Tibial nerve (tissue), 4 donors: Measurements from ENCODE around the gene ANKRD40. TPM values are rescaled to one million over a fixed set of nuclear protein-coding genes. Genes with fewer than 3 reads are reported as not detected.

ENCODE experiments used
- DNase-seq, 2 donors: peaks; one replicate each; pipeline ENCODE4 v3.0.0-alpha.2; 2019; ENCODE audit warnings: low spot score in 2 of 2
- H3K27ac ChIP-seq, 4 donors: fragments of 200-600 bp; sonication (generic) in 3 of 4; one replicate each; pipeline ENCODE4 v1.5.1; 2017 to 2019; ENCODE audit warnings: mild to moderate bottlenecking in 1 of 4
- H3K27me3 ChIP-seq, 2 donors: fragments of 200-600 bp; sonication (generic) in 1 of 2; one replicate each; pipeline versions ENCODE4 v1.5.1 to v1.6.0; 2017 to 2019
- H3K36me3 ChIP-seq, 3 donors: fragments of 200-600 bp; sonication (generic); one replicate each; pipeline ENCODE4 v1.5.1; 2018 to 2019
- H3K4me1 ChIP-seq, 4 donors: fragments of 200-600 bp; sonication (generic) in 3 of 4; one replicate each; pipeline ENCODE4 v1.5.1; 2017 to 2019
- H3K4me3 ChIP-seq, 4 donors: fragments of 200-600 bp; sonication (generic) in 3 of 4; one replicate each; pipeline ENCODE4 v1.5.1; 2017 to 2019; ENCODE audit warnings: mild to moderate bottlenecking in 1 of 4, moderate library complexity in 1 of 4
- H3K9me3 ChIP-seq, 4 donors: fragments of 200-600 bp; sonication (generic) in 3 of 4; one replicate each; pipeline ENCODE4 v1.5.1; 2017 to 2019
- EP300 ChIP-seq, 2 donors: sonication (generic); formaldehyde crosslinking; IDR thresholded peaks; one replicate each; pipeline ENCODE4 v1.6.1; 2017; ENCODE audit warnings: antibody characterized with exemption in 2 of 2, mild to moderate bottlenecking in 1 of 2
- POLR2A ChIP-seq, 2 donors: fragments of 450-650 bp; IDR thresholded peaks; one replicate each; pipeline ENCODE4 v1.6.1; 2017; ENCODE audit warnings: antibody characterized with exemption in 2 of 2, mild to moderate bottlenecking in 2 of 2, moderate library complexity in 2 of 2
- WGBS, 2 donors: methylation state at CpG; one replicate each; pipeline ENCODE4 v1.1.5; 2018; 5-methylcytosine and 5-hydroxymethylcytosine counted together
- total RNA-seq, 4 donors: library from RNA; depleted of rRNA; stranded (reverse); fragments of >200 nt; gene quantifications; one replicate each; pipeline ENCODE4 v1.1.0, GENCODE V29; 2016
- TF ChIP-seq, protein P1 (sequence below), 5 experiments: fragments of 200-600 bp in 3 of 5; fragments of 450-650 bp in 2 of 5; sonication (generic) in 3 of 5; IDR thresholded peaks; one replicate each; pipeline ENCODE4 v1.5.1; 2016 to 2019; ENCODE audit warnings: antibody characterized with exemption in 5 of 5, mild to moderate bottlenecking in 3 of 5, moderate library complexity in 2 of 5

ANKRD40 gene
- total RNA-seq, 4 donors from 2014 or later: 48.0 to 80.6 (median 55.0) TPM

DNA sequence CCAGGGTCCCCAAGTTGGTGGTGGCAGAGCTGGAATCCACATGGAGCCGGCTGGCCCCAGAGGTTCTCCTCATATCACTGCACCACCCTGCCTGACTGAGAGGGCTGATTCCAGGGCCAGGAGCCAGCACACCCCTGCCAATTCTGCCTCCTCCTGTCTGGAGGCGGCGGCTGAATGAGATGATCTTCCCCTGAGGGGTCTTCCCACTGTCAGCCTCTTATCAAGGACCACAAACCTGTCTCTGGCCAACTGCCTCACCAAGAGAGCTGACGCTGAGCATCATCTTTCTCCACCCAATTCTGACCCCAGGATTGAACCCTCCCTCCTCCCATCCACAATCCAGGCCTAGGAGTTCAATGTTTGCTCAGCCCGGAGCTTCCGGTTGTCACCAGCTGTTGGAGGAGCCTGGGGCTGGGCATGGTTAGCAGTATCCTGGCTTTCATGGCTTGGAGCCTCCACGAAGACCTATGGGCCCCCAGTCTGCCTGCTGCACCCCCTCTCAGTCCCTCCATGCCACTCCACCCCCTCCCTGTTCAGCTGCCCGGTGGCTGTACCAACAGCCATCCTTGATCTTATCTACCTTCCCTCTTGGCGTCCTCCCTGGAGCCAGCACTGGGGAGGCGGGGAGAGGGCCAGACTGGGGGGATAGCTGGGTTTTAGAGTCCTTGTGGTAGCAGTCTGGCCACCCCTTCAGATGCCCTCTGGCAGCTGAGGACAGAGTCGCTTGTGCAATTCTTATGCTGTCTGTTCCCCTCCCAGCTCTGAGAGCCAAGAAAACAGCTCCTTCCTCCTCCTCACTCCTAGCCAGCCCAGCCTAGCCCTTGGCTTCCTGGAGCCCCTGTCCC lies 47.5 kb downstream of the ANKRD40 start:
- TF ChIP-seq POLR2A (IDR thresholded peaks at IDR 0.05) (no peak), EP300 (IDR thresholded peaks at IDR 0.05) (no peak)
- TF ChIP-seq, protein P1, sequence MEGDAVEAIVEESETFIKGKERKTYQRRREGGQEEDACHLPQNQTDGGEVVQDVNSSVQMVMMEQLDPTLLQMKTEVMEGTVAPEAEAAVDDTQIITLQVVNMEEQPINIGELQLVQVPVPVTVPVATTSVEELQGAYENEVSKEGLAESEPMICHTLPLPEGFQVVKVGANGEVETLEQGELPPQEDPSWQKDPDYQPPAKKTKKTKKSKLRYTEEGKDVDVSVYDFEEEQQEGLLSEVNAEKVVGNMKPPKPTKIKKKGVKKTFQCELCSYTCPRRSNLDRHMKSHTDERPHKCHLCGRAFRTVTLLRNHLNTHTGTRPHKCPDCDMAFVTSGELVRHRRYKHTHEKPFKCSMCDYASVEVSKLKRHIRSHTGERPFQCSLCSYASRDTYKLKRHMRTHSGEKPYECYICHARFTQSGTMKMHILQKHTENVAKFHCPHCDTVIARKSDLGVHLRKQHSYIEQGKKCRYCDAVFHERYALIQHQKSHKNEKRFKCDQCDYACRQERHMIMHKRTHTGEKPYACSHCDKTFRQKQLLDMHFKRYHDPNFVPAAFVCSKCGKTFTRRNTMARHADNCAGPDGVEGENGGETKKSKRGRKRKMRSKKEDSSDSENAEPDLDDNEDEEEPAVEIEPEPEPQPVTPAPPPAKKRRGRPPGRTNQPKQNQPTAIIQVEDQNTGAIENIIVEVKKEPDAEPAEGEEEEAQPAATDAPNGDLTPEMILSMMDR (IDR thresholded peaks at IDR 0.05): no peak
- Histone ChIP-seq H3K36me3 (no peaks in the 10 kb centered on the region), H3K4me1 (peaks cover 0 to 25% (median 22%) of the 10 kb centered on the region in 4 donors), H3K27ac (peak overlapping the region in 3 of 4 donors; percentile 37 to 62 (median 57)), H3K9me3 (no peaks in the 10 kb centered on the region), H3K4me3 (no peak overlapping the region), H3K27me3 (no peaks in the 10 kb centered on the region)
- DNase-seq: no peak
- 53 to 60% methylated on average over 11 of the region's 11 CpGs for WGBS, 2 donors

GRCh38 chr17:50659179-50659578 lies 48.5 kb downstream of the ANKRD40 start:
- no peak overlapping the region for H3K4me3 ChIP-seq
- WGBS, 2 donors: 77% methylated on average over 10 of the region's 10 CpGs
- DNase-seq: no peak
- TF ChIP-seq EP300 (IDR thresholded peaks at IDR 0.05) (no peak), POLR2A (IDR thresholded peaks at IDR 0.05) (no peak)
- TF ChIP-seq, protein P1 (IDR thresholded peaks at IDR 0.05): no peak
- H3K36me3 ChIP-seq: no peaks in the 10 kb centered on the region
- H3K9me3 ChIP-seq: no peaks in the 10 kb centered on the region
- H3K27me3 ChIP-seq: no peaks in the 10 kb centered on the region
- peaks cover 0 to 25% (median 22%) of the 10 kb centered on the region in 4 donors for H3K4me1 ChIP-seq
- H3K27ac ChIP-seq: no peak overlapping the region

DNA sequence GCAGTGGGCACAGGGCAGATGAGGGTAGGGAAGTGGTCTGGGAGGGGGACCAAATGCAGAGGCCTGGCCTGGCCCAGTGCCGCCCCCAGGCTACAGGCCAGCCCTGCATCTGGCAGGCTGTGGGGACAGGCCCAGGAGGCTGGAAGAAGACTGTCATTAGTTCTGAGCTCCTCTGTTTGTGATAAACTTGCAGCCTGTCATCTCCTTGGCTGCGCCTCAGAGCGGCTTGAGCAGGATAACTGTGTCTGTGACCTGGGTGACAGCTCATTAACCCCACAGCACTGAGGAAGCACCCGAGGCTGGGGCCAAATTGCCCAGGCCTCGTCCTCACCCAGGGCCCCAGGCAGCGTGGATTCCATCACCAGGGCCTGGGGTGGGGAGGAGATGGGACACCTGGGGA lies 49.1 kb downstream of the ANKRD40 start:
- 72 to 86% methylated on average over 6 of the region's 6 CpGs for WGBS, 2 donors
- Histone ChIP-seq H3K4me1 (peaks cover 0 to 25% (median 22%) of the 10 kb centered on the region in 4 donors), H3K4me3 (no peak overlapping the region), H3K9me3 (no peaks in the 10 kb centered on the region), H3K27me3 (no peaks in the 10 kb centered on the region), H3K36me3 (no peaks in the 10 kb centered on the region), H3K27ac (no peak overlapping the region)
- no peak for DNase-seq
- TF ChIP-seq POLR2A (IDR thresholded peaks at IDR 0.05) (no peak), EP300 (IDR thresholded peaks at IDR 0.05) (no peak)
- TF ChIP-seq, protein P1 (IDR thresholded peaks at IDR 0.05): no peak

DNA sequence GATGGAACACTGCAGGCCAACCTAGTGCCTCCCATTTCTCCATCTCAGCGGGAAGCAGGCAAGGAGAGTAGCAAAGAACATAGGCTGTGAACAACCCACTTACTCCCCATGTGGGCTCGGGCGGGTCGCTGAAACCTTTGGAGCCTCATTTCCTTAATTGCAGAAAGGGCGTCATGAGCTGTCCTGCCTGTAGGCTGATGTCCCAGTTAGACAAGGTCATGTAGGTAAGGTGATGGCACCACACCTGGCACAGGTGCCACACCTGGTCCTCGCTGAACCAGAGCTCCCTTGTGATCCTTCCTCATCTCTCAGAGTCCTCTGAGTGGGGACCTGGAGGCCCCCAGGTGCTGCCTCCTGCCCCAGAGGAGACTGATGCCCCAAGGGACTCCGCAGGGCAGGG lies 50.1 kb downstream of the ANKRD40 start:
- Histone ChIP-seq H3K27me3 (no peaks in the 10 kb centered on the region), H3K4me3 (no peak overlapping the region), H3K27ac (no peak overlapping the region), H3K36me3 (no peaks in the 10 kb centered on the region), H3K9me3 (peaks cover 0 to 4% (median 0%) of the 10 kb centered on the region in 4 donors), H3K4me1 (peaks cover 0 to 25% (median 22%) of the 10 kb centered on the region in 4 donors)
- TF ChIP-seq POLR2A (IDR thresholded peaks at IDR 0.05) (no peak), EP300 (IDR thresholded peaks at IDR 0.05) (no peak)
- TF ChIP-seq, protein P1 (IDR thresholded peaks at IDR 0.05): no peak
- WGBS, 2 donors: 84 to 93% methylated on average over 7 of the region's 7 CpGs
- DNase-seq: no peak

- no peak for DNase-seq
- H3K36me3 ChIP-seq: no peaks in the 10 kb centered on the region
- H3K4me1 ChIP-seq: peaks cover 0 to 23% (median 21%) of the 10 kb centered on the region in 4 donors
- WGBS, 2 donors: 87 to 95% methylated on average over 7 of the region's 7 CpGs
- H3K9me3 ChIP-seq: peaks cover 0 to 5% (median 0%) of the 10 kb centered on the region in 4 donors
- H3K27me3 ChIP-seq: no peaks in the 10 kb centered on the region
- no peak overlapping the region for H3K4me3 ChIP-seq
- TF ChIP-seq, protein P1 (IDR thresholded peaks at IDR 0.05): no peak
- no peak for TF ChIP-seq POLR2A (IDR thresholded peaks at IDR 0.05)
- no peak for TF ChIP-seq EP300 (IDR thresholded peaks at IDR 0.05)
- no peak overlapping the region for H3K27ac ChIP-seq
These were observed 50.7 kb downstream of the ANKRD40 start for GRCh38 chr17:50657054-50657453.
